8988T (cell line): Measurements from ENCODE around the gene AFDN.

Experiments
- DNase-seq: peaks from one replicate; pipeline ENCODE4 v3.0.0; 2011

AFDN gene

DNA sequence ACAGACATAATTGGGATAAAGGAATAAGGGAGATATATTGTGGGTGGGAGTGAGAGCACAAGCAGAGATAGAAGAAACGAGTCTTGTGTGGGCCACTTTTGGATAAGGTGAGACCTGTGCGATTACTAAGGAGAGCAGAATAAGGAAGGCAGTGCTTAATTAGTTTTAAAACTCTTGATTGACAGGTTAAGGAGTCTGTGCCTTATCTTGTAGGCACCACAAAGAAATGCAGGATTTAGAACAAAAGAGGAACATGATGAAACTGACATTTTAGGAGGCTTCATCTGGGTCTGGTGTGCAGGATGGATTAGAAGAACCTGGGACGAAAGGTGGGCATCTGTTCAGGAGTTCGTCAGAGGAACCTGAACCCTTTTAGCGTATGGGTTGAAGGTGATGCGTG is 100.5 kb downstream of the AFDN start:
- no peak for DNase-seq

DNA sequence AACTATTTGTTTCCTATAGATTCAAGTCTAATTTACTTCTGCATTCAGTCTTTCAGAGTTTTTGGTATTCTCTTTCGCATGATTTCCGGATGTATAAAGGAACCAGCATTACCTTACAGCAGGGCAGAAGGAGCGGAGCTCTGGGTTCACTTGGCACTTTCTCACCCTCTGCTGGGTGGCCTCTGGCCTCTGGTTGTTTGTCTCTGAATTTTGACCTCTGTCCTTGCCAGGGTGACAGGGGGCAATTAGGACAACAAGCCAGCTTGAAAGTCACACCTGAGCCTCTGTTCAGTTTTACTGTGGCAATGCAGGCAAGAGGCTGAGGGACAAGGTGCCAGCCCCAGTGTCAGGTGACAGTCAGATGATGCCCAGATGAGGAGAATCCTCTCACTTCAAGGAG is 101.4 kb downstream of the AFDN start:
- no peak for DNase-seq

- no peak for DNase-seq
Observed at GRCh38 chr6:167930295-167930694, 103.6 kb downstream of the AFDN start.

DNA sequence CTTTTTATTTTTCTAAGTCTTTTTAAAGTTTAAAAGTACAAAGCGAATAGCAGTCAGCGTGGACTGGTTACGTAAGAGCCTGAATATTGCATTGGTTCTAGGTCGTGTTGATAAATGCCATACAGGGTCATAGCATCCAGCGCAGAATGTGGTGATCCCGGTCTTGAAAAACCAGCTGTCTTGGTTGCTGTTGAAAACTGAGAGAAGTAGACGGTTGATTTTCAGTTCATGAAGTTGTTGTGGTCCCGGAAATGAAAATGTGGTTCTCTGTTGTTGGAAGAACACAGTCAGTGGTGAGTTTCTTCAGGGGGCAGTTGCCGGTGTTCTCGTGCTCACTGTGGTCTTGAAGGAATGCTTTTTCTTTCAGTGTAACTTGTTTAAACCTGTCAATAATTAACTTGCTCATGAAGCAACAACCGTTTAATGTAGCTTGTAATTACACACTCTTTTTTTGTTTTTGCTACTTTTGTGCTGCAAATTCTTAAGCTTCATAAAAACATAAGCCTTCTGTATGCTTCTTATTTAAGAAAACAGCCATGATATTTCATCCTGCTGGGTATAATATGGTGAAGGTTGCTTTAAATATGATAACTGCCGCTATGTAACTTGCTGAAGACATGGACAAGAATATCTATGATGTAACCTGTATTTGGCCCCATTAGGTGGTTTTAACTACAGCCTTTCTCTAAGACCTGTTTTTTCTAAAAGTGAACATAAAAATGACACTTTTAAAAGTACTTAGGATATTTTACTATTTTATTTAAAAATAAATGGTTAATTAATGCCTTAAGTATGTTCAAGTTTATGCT is 106.0 kb downstream of the AFDN start:
- DNase-seq, result no peak

- DNase-seq, result no peak
Observed at GRCh38 chr6:167933290-167933689, 106.6 kb downstream of the AFDN start.

DNA sequence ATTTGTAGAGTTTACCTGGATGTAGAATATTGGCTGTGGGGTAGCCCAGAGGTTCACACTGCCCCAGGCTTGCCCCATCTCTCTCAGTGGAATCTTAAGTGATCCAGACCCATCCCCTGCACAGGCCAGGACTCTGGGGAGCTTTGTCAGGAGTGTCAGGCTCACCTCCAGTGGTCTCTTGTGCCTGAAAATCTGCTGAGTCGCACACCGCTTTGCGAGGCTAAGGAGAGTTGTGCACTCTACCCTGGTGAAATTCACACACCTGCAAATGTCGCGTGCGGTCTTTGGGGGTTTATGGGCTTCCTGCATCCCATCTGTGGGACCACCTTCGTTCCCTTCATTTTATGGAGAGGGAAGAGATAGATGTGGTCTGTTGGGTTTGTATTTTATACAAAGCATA is 107.1 kb downstream of the AFDN start:
- DNase-seq, result no peak

GRCh38 chr6:167934426-167934864 is 107.7 kb downstream of the AFDN start:
- no peak for DNase-seq

GRCh38 chr6:167936051-167936450 is 109.3 kb downstream of the AFDN start:
- no peak for DNase-seq

- DNase-seq, result no peak
Observed at GRCh38 chr6:167937301-167937700, 110.6 kb downstream of the AFDN start.

DNA sequence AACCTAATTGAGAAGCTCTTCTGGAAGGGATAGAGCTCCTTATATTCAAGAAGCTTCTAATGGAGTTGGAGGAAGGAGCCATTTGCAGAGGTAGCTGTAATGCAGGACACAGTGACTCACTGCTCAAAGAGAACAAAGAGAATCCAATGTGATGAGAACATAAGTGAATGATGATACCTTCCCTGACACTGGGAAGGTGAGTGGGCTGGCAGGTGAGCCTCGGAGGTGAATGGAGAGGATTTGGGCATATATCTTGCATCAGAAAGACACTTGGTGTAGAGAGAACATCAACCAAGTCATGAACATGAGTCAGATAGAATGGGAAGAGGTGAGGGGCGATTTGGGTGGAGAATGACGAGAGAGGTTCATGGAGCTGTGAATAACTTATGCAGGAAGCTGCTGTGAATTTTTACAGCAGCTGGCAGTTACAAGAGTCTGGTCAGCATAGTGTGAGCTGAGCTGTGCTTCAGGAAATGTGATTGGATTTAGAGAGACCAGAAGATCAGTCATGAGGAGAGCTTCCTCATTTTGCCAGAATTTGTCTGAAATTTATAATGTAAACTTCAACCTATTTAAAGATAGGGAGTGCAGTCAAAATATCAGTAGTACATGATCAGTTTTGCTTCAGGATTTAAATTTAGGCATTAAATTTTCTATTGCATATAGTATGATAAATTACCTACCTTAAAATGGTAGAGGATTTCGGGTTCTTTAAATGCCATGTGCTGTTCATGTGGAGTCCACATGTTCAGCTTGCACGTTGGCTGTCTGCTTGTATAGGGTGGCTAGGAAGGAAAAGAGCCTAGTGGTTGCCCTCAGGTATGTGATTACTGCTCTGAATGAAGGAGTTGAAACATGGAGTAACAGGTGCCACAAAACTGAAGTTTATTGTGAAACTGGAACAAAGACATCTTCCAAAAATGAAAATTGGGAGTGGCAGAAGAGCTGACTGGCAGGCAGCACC is 111.5 kb downstream of the AFDN start:
- no peak for DNase-seq

DNA sequence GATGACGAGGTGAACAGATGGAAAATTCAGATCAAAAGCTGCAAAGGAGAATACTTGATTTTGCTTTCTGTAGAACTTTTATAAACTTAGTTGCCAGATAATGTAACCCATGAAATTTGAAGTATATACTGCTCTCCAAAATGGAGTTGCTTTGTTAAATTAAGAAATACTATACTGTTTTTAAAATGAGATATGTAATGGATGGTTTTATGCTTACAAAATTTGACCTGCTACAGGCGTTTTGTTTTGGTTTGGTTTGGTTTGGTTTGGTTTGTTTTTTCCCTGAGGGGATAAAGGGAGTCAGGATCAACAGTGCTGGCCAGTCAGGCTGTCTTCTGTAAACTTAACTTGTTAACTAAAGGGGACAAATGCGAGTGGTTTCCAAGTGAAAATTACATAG is 115.1 kb downstream of the AFDN start:
- DNase-seq, result no peak

DNA sequence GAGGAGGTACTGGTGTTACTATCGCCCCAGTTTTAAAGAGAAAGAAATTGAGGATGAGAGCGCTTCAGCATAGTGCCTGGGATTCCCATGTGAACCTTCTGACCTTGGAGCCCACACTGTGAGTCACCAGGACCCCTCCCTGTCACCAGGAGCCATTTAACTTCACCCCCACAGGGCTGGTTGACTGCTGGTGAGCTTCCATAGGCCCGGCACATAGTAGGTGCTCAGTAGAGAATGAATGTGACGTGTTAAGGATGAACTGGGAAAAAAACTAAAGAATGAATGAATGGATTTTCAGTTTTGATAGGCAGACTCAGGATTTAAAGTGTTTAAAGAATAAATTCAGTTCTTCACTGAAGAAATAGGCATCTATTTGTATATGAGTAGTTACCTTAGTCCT is 117.4 kb downstream of the AFDN start:
- DNase-seq, result no peak

DNA sequence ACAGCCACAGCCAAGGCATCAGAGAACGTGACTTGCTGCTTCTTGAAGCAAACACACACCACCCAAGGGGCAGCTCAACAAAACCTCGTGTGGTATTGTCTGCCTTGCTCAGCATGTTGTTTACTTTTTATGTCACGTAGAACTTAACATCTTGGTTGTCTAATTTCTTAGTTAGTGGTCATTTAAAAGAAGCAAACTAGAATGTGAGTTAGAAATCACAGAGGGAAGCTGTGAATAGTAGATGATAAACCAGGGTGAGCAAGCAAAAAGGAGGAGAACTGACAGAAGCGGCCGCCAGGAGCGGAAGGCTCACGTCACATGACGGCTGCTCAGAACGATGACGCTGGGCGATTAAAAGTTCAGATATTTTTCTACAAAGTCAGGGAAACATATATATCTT is 119.3 kb downstream of the AFDN start:
- no peak for DNase-seq

DNA sequence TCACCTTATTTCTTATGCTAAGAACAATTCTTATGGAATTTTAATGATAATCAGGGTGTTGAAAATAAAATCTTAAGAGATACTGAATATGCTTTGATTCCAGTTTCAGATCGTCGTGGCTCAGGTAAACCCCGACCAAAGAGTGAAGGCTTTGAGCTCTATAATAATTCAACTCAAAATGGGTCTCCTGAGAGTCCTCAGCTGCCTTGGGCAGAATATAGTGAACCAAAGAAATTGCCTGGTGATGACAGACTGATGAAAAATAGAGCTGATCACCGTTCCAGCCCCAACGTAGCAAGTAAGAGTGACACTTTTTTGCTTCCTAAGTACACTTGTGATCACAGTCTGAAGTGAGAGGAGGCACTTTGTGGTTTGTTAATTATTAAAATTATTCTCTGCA is 119.9 kb downstream of the AFDN start:
- DNase-seq, result no peak

- no peak for DNase-seq
Observed at GRCh38 chr6:167947716-167948115, 121.0 kb downstream of the AFDN start.

DNA sequence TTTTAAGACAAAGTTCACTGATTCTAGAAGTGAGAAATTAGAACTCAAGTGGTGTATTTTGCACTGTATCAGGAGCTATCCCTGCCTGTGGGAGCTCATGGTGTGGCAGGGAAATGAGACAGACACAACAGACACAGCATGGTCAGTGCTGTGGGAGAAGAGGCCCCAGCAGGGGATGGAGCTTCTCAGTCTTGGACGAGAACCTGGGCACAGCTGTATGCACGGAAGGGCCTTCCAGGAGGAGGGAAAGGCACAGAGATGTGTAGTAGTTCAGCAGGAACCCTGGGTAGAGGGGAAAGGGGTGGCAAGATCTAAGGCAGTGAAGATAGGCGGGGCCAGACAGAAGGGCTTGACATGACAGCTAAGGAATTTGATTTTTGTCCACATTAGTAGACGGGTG is 122.0 kb downstream of the AFDN start:
- no peak for DNase-seq

DNA sequence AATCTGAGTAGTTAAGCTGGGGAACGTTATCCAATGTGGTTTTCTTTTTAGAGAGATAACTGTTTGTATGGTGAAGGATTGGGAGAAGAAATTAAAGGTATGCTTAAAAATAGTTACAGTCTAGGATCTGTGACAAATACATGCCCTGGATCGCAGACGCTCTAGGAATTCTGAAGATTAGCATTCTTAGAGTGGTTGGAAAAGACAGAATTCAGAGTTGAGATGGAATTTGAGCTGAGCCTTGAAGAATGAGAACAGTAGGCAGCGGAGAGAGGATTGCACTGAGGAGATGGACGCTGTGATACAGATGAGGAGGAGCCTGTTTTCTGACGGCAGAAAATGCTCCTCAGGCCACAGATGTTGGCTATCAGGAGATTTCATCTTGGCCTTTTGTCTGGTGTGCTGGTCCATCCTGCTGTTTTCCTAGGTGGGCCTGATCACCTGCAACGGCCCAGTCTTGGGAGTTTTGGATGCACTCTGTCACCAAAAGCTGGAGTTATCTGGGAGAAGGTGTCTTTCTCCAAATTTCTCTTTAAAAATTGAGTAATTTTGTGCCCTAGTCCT is 122.5 kb downstream of the AFDN start:
- no peak for DNase-seq

DNA sequence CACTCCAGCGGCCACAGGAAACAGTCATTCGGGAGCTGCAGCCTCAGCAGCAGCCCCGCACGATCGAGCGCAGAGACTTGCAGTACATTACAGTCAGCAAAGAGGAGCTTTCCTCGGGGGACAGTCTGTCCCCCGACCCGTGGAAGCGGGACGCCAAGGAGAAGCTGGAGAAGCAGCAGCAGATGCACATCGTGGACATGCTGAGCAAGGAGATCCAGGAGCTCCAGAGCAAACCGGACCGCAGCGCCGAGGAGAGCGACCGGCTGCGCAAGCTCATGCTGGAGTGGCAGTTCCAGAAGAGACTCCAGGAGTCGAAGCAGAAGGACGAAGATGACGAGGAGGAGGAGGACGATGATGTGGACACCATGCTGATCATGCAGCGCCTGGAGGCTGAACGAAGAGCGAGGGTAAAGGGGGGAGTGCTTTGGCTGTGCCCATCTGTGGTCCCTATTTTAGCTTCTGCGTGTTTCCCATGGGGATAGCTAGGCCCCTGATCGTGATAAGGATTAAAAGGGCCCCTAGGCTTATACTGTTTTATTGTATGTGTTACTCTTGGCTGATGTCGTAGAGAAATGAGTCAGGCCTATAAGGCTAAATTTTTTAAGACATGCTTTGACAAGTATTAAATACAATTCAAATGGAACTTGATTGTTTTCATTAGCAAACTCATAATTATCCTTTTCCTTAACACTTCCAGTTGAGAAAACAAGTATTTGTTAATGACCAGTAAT is 125.2 kb downstream of the AFDN start:
- DNase-seq, result no peak

- DNase-seq, result no peak
Observed at GRCh38 chr6:167952512-167952859, 125.8 kb downstream of the AFDN start.

GRCh38 chr6:167953551-167953950 is 126.8 kb downstream of the AFDN start:
- DNase-seq, result no peak

DNA sequence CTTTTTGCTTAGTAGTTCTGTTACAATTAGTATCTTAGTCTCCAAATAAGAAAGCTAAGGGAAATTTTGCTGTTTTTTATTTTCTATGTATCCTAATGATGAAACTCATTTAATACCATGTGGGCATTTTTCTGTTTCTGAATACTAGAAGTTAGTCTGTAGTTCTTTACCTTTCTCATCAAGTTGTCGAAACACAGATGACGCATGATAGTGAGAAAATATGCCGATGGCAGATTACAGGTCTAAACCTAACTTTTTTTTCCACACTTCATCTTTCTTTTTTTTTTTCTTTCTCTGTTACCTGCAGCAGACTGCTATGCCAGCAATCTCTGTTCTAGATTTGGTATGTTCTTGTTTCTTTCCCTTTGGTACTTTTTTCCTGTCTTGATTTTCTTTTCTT is 127.4 kb downstream of the AFDN start:
- DNase-seq, result no peak

GRCh38 chr6:167956491-167956890 is 129.8 kb downstream of the AFDN start:
- DNase-seq, result no peak

GRCh38 chr6:167956983-167957492 is 130.3 kb downstream of the AFDN start:
- DNase-seq, result no peak
